HG02840 (cell line): ENCODE data around the gene STK25.
"Not testable (repeated sequence)": the region's sequence is repeated elsewhere in the genome, so short reads cannot be mapped to it uniquely, and the experiment has no call there.

ENCODE experiments used
- ATAC-seq: cut with Tn5 transposase; IDR thresholded peaks from one replicate; pipeline ENCODE4 v1.9.1; 2021; ENCODE audit warnings: mild to moderate bottlenecking, moderate library complexity, moderate number of reproducible peaks; ENCODE audit not compliant: unreplicated experiment, low FRiP score

Gene STK25

DNA sequence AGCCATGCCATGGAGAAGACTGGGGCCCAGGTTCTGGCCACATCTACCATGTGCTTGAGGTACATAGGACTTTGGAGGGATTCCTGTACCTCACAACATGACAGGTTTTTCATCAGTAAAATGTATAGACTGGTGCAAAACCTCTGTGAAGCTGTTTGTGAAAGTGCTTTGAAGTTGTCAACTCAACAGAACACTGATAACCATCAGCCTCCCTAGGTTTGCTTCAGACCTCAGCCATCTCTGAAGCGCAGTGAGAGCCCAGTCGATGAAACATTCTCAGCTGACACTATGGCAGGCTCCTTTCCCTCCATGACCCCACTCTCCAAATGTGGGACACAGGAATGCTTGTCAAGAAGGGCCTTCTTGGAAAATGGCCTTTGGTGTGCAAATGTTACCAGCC is 38.6 kb downstream of the STK25 start:
- no peak for ATAC-seq

DNA sequence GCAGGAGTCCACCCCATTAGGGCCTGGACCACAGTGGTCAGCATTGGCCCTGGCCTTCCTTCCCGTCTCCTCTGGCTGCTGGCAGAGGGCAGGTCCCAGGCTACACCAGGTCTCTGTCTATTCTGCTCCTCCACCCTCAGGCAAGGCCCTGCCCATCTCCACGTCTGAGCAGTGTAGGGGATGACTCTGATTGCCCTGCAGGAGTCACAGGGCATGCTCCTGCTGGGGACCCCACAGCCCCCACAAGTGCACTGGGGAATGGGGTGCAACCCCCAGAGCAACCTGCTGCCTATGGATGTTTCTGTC is 40.0 kb downstream of the STK25 start:
- no peak for ATAC-seq

DNA sequence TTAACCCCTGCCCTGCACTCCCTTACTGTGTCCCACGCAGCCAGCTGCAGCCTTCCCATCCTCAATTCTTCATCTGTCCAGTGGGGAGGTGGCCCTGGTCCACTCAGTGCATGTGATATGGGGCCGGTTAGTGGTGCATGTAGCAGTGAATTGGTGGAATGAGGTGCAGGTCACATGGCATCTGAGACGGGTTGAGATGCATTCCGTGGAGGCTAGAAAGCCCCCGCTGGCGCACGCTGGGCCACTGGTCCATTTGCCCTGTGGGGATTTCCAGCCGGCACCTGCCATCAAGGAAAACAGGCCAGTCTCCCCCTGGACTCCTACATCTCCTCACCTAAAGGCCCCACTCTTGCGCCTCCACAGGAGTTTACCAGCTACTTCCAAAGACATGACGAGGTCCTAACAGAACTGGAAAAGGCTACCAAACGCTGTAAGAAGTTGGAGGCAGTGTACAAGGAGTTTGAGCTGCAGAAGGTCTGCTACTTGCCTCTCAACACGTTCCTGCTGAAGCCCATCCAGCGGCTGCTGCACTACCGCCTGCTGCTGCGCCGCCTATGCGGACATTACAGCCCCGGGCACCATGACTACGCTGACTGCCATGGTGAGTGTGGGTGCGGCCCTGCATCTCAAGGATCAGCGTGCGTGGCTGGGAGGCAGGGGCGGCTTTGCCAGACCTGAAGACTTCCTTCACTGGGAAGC is 40.5 kb downstream of the STK25 start:
- no peak for ATAC-seq

DNA sequence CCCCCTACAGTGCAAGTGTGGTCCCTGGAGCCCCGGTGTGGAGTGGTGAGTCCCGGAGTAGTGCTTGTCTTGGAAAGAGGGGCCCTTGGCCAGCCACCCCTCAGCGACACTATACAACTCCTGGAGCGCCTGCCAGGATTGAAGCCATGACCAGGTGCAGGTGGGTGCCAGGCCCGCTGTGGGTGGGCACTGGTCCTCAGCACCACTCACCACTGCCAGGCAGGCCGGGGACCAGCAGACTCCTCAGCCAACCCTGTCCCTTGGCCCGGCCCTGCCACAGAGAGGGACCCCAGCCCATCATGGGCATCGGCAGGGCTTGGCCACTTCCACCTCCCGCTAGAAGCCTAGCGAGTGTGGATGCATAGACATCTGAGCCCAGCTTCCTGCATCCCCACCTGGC is 42.2 kb downstream of the STK25 start:
- ATAC-seq = no peak

DNA sequence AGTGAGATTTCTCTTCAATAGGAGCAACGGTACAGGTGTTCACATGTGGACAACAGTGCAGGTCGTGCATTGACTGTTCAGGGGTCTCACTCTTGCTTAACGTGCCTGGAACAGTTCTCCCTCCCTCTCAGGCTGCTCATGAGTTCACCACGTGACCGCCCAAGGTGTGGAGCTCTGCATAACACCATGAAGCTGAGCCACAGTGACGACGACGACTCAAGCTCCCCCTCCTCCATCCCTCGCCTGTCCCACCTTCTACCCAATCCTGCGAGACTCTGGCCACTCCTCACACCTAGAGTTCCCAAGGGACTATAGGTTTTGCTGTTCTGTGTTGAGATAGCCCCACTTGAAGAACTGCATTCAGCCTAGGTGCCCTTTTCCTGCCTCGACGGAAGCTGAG is 42.8 kb downstream of the STK25 start:
- no peak for ATAC-seq

DNA sequence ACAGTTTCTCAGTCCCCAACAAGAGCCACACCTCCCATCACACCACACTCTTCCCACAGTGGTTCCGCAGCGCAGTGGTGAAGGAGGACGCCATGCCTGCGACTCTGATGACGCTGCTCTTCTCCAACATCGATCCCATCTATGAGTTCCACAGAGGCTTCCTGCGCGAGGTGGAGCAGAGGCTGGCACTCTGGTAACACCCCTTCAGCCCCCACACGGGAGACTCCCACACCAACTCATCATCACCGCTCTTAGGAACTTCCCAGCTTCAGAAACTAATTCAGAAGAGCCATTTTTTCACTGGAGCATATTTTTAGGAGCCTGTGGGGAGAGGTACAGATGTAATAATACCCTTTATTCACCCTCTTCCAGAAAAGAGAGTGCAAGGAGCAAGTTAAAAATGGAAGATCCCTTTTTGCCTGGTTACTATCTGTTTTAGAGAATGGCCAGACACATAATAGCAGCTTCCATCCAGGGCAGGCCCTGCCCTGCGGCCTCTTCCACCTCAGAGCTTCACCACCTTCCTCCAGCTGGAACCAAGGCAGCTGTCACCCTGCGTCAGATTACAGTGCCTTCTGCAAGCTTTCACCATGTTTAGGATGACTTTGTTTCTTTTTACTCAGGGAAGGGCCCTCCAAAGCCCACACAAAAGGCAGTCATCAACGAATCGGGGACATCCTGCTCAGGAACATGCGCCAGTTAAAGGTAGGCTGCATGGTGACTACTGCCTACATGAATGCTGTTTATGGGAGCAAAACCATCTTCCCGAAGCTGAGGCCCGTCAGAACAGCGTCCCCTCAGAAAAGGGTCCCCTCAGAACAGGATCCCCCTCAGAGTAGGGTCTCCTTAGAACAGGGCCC is 44.9 kb downstream of the STK25 start:
- no peak for ATAC-seq

DNA sequence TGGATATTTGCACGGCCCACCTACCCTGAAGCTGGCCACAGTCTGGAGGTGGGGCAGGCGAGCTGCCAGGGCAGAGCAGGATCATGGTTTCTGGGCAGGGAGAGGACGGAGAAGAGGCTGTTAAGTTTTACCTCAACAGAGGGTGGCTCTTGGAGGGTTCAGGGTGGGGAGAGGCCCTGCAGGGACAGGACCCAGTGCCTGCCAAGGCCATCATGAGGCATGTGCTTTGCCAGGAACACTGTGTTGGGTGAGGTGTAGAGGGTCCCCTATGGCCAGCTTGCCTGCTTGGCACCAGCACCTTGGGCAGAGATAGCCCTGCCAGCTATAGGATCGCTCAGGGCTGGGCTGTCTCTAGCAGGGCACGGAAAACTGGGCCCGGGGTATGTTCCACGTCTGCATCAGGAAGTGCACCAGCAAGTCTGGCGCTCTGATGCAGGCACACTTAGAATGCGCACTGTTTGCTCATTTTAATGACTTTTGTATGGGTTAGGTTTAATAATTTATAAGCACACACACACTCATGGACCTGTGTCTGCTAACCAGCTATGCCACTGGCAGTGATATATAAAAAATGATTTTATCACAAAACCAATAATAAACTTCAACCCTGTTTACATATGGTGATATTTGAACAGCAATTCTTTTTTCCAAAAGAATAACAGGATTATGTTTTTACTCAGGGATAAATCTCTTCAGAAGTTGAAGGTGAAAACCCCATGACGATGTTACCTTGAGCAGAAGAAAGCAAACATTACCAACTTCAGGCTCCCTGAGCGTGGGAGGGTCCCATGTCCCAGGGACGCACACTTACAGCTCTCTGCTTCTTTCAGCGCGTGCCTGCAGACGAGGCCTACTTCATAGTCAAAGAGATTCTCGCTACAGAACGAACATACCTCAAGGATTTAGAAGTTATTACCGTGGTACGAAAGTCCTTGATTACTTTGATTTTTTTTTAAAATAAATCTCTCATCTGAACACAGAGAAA is 46.4 kb downstream of the STK25 start:
- no peak for ATAC-seq

DNA sequence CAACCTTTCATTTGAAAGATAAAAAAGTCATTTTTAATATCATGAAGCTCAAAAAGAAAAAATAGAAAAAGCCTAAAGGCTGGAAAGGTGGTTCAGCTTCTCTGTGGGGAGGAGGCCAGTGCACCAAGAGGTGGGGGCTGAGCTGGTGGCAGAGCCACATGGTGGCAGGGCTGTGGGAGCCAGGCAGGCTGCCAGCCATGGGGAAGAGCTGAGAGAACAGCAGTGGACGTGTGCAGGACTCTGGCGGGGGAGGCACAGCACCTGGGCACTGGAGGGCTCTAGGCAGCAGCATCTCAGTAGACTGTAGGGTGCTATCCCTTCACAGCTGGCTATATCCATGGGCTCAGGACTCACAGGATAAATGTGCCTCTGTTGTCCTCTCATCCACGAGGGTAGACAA is 47.8 kb downstream of the STK25 start:
- no peak for ATAC-seq

DNA sequence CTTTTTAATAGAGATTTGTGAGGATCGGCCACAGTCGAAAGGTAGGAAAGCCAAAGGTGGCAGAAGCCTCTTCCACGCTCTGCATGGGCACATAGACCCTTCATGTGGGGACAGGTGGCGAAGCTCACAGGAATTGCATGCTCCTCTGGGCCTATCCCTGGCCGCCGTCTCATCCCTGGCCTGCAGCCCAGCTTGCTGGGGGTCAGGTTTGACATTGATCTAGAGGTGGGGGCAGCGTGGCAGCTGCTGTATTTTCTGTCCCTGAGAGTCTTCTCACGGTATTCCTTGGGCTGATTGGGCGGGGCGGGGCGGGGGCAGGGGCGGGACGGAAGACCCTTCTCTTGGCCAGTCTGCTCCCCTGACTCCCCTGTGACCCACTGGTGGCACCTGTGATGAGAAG is 48.9 kb downstream of the STK25 start:
- ATAC-seq = no peak

DNA sequence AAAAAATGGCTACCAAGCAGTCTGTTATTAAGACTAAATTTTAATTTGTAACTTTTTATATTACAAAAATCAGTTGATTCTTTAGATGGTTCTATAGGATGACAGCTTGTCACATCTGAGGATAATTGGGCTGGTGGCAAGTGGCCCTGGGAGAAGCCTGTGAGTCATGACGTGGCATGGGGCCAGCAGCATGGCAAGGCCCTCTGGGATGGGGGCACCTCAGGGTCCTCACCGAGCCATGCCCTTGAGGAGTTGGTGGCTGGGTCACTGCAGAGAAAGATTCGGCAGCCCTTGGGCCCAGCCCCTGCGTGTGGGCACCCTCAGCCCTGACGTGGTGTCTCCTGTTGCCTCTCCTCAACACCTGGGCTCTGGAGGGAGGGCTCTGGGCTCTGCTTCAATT is 49.7 kb downstream of the STK25 start:
- ATAC-seq = no peak

DNA sequence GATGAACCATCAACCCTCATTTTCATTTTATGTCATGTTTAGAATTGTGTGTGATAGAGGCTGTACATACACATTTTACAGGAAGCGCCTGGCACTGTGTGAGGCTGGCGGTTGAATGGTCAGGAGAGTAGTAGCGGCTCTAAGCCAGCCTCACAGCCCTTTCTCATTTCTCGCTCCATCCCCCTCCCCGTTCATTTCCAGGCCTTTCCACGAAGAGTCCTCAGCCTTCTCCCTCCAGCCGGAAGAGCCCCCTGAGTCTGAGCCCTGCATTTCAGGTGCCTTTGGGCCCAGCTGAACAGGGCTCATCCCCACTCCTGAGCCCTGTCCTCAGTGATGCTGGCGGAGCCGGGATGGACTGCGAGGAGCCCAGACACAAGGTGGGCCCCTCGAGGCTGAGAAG is 51.8 kb downstream of the STK25 start:
- ATAC-seq = no peak

DNA sequence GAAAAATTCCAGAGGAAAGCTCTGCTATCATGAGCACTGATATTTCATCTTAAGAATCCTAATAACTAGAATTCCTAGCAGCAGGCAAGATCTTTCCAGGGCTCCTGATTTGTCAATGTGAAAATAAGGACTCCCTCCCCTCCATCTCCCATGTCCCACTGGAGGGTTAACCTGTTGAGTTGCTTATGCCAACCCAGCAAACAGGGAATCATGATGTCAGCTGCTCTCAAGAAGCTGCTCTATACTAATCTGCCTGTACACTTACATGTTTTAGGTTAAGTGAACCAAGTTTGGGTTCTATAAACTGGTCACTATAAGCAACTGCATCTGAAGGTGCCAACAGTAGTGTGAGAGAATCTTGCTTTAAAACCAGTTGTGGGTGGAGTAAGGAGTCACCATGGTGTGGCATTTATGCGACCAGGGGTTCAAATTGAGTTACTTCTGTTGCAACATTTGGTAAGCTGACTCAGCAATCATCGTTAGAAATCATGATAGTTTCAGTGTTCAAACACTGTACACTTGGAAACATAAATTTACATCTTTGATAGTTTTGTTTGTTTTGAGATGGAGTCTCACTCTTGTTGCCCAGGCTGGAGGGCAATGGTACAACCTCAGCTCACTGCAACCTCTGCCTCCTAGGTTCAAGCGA is 53.4 kb downstream of the STK25 start:
- ATAC-seq = no peak

DNA sequence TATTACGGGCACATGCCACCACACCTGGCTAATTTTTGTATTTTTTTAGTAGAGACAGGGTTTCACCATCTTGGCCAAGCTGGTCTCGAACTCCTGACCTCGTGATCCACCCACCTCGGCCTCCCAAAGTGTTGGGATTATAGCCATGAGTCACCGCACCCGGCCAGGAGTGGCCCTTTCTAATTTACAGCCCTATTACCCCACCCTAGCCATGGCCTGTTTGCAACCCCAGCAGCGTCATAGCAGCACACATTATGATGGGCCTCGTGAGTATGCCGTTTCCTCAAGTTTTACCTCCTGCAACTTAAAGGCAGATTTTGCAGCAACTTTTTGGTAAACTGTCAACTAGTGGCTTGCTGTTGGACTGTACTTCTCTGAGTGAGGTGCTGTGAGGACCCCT is 54.5 kb downstream of the STK25 start:
- not testable (repeated sequence) for ATAC-seq

DNA sequence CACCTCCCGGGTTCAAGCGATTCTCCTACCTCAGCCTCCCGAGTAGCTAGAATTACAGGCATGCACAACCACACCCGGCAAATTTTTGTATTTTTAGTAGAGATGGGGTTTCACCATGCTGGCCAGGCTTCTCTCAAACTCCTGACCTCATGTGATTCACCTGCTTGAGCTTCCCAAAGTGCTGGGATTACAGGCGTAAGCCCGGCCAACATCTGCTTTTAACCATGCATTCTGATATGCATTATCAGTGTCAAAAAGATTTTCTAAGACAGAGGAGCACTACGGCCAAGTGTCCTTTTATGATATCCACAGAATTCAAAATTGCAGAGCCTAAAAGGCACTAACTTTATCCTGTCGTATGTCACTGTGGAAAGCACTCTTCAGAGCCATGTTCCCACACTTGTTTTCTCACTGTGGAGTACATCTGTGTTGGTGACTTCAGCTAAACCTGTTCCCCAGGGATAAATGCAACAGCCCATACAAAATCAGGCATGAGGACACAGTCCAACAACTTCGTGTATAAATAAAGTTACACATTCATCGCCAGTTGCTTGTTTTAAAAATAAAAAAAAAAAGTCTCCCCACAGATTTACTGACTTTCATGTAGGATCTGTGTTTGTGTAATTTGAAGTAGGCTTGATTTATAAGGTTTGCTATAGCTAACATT is 56.4 kb downstream of the STK25 start:
- ATAC-seq = no peak

DNA sequence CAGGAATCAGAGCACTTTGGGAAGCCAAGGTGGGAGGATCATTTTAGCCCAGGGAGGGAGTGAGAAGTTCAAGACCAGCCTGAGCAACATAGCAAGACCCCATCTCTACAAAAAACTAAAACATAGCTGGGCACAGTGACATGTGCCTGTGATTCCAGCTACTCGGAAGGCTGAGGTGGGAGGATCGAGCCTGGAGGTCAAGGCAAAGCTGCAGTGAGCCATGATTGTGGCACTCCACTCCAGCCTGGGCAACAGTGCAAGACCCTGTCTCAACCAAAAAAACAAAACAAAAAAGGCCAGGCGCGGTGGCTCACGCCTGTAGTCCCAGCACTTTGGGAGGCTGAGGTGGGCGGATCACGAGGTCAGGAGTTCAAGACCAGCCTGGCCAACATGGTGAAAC is 58.3 kb downstream of the STK25 start:
- not testable (repeated sequence) for ATAC-seq

DNA sequence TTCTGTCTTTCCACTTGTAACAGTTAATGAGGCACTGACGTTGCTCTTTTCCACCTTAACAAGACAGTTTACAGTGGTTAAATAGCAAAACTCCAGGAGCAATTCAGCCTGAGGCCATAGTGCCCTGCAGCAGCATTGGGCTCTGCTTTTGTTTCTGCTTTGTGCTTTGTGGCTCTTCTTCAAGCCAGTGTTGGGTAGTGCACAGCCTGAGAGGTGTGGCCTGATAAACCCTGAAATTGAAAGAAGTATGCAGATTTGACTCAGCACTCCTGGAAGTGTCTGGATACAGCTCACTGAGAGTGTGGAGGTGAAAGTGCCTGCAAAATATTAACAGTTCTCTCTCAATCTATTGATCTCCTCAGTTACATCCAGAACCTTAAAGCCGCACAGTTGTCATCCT is 63.0 kb downstream of the STK25 start:
- no peak for ATAC-seq

DNA sequence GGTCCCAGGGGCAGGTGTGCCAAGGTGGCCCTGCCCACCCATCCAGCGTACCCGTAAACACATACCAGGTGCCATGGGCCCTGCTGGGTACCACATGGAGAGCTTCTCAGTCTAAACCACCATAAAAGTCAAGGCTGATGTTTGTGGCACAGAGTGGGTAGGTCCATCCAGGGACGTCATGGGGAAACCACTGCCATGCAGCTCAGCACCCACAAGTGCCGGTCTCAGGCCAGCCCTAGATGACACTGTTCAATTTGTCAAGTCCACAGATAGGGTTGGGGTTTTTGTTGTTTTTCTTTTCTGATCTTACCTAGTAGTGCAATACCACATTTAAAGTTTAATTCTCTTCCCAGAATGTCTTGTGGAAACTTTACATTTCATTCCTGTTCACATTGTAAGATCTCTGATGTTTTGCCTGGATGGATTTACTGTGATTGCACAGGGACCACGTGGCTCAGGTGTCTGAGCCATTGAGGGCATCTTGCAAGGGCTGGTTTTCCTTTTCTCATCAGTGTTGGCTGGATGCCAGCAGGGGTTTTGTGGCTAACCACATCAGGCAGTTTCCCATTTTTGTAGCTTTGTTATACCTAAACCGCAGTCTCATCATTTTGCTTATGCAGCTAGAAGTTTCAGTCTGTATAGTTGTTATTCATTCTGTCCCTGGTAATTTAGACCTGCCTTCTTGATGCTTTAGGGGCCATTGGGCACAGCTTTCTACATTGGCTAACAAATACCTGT is 64.7 kb downstream of the STK25 start:
- no peak for ATAC-seq
